ENCODE results near the gene SLC8A3. TPM values are rescaled to one million over a fixed set of nuclear protein-coding genes. Genes with fewer than 3 reads are reported as not detected.

The SLC8A3 gene
- total and polyA plus RNA-seq, 8 donors, result 0.44 to 24.9 (median 6.6) TPM

DNA sequence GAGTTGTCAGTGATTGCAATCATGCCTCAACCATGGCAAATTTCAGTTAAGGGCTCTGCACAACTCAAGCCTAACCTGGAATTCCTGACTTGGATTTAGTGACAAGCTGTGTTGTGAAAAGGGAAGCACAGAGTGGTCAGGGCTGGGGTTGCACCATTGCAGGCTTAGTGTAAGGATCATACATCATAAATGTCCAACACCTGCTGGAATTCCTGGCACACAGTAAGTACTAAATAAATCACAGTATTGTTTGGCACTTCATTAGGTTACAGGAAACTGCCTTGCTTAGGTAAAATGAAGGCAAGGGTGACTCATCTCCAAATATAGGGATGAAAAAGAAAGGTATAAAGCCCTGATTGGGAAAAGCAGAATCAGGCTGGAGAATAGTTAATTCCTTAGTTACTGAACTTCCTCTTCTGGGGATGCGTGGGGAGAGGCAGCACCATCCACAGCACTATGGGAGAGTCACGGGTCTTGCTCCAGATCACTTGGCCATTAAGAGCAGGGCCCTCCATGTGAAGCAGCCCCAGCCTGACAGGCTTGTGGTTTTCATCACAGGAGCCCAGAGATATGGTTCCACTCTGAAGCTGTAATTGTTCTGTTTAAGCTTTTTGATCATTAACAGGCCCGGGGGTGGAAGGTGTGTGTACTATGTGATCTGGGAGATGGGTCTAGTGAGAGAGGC lies 39.7 kb downstream of the SLC8A3 start:
- ATAC-seq, result no peak
- H3K27ac ChIP-seq, result no peak overlapping the region
- H3K4me1 ChIP-seq, result no peaks in the 10 kb centered on the region
- intact Hi-C loops (cut with DNase I), result no loop called here
- peaks cover 0 to 20% of the 10 kb centered on the region in 2 donors for H3K27me3 ChIP-seq
- H3K4me3 ChIP-seq, result no peak overlapping the region
- TF ChIP-seq, protein P1, sequence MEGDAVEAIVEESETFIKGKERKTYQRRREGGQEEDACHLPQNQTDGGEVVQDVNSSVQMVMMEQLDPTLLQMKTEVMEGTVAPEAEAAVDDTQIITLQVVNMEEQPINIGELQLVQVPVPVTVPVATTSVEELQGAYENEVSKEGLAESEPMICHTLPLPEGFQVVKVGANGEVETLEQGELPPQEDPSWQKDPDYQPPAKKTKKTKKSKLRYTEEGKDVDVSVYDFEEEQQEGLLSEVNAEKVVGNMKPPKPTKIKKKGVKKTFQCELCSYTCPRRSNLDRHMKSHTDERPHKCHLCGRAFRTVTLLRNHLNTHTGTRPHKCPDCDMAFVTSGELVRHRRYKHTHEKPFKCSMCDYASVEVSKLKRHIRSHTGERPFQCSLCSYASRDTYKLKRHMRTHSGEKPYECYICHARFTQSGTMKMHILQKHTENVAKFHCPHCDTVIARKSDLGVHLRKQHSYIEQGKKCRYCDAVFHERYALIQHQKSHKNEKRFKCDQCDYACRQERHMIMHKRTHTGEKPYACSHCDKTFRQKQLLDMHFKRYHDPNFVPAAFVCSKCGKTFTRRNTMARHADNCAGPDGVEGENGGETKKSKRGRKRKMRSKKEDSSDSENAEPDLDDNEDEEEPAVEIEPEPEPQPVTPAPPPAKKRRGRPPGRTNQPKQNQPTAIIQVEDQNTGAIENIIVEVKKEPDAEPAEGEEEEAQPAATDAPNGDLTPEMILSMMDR (IDR thresholded peaks at IDR 0.05), result no peak
- H3K9me3 ChIP-seq, result no peaks in the 10 kb centered on the region
- DNase-seq, result no peak
- no peaks in the 10 kb centered on the region for H3K36me3 ChIP-seq

DNA sequence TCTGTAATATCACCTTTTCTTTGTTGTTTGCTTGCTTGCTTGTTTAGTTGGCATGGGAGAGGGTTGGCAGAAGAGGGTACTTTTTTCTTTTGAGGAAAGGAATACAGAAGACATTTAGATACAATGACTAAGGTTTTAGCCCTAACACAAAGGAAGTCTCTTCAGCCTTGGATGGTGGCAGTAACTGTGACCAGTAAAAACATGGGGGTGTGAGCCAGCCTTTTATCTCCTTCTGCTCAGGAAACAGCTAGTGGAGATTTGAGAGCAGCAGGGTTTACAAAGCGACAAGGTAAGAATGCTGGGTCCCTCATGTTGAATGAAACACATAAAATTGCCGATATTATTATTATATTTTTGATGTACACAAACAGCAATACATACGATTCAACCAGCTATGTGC lies 40.4 kb downstream of the SLC8A3 start:
- Histone ChIP-seq H3K4me1 (no peaks in the 10 kb centered on the region), H3K9me3 (no peaks in the 10 kb centered on the region), H3K27ac (no peak overlapping the region), H3K27me3 (peaks cover 0 to 14% of the 10 kb centered on the region in 2 donors), H3K36me3 (no peaks in the 10 kb centered on the region), H3K4me3 (no peak overlapping the region)
- DNase-seq (no peak), ATAC-seq (no peak)
- TF ChIP-seq, protein P1 (IDR thresholded peaks at IDR 0.05), result no peak
- intact Hi-C loops (cut with DNase I), result no loop called here

- H3K36me3 ChIP-seq, result no peaks in the 10 kb centered on the region
- TF ChIP-seq, protein P1 (IDR thresholded peaks at IDR 0.05), result no peak
These were observed 44.7 kb downstream of the SLC8A3 start for GRCh38 chr14:70144046-70144445.

DNA sequence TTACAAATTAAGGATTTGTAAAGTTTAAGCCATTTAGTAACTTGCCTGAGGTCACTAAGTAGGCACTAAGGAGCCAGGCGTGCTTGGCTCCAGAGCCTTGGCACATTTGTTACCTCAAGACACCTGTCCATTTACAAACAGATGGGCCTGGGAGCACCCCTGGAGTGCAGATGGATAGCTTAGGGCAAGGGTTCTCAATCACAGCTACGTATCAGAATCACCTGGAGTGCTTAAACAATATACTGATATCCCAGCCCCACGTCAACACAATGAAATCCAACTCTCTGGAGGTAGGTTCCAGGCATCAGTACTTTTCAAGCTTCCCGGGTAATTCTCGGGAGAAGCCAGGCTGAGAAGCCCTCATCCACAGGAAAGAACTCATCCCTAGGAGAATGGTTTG lies 45.4 kb downstream of the SLC8A3 start:
- DNase-seq (no peak), ATAC-seq (no peak)
- TF ChIP-seq, protein P1 (IDR thresholded peaks at IDR 0.05), result no peak
- no peaks in the 10 kb centered on the region for H3K4me1 ChIP-seq
- H3K9me3 ChIP-seq, result no peaks in the 10 kb centered on the region
- no peak overlapping the region for H3K4me3 ChIP-seq
- H3K36me3 ChIP-seq, result no peaks in the 10 kb centered on the region
- H3K27ac ChIP-seq, result no peak overlapping the region
- peaks cover 0 to 20% of the 10 kb centered on the region in 2 donors for H3K27me3 ChIP-seq
- intact Hi-C loops (cut with DNase I), result no loop called here

More at GRCh38 chr14:70144046-70144445, 44.7 kb downstream of the SLC8A3 start:
- intact Hi-C loops (cut with DNase I), result no loop called here
- Histone ChIP-seq H3K4me1 (no peaks in the 10 kb centered on the region), H3K27ac (no peak overlapping the region), H3K9me3 (no peaks in the 10 kb centered on the region), H3K27me3 (peaks cover 0 to 15% of the 10 kb centered on the region in 2 donors), H3K4me3 (no peak overlapping the region)
- ATAC-seq (no peak), DNase-seq (no peak)

DNA sequence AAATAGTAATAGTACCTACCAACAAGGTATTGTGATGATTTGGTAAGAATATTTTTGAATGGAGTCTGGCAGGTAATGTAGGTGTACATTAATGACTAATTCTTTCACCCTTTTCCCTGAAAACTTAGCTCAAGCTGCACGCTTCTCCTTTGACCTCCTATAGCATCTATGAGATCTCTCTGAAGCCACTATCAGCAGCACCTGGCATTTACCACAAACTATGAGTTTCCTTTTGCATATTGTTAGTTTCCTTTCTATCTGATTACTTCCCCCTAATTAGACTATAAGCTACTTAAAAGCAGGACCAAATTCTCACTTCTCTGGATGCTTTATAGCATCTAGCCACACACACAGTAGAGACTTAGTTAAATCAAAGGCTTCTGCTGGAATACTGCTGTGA lies 48.1 kb downstream of the SLC8A3 start:
- Histone ChIP-seq H3K27ac (no peak overlapping the region), H3K4me1 (no peaks in the 10 kb centered on the region), H3K9me3 (no peaks in the 10 kb centered on the region), H3K36me3 (no peaks in the 10 kb centered on the region), H3K4me3 (no peak overlapping the region), H3K27me3 (peaks cover 0 to 21% of the 10 kb centered on the region in 2 donors)
- ATAC-seq, result no peak
- TF ChIP-seq, protein P1 (IDR thresholded peaks at IDR 0.05), result no peak
- intact Hi-C loops (cut with DNase I), result no loop called here
- DNase-seq, result no peak
